ENCODE measurements around the gene UBE2C. TPM values are rescaled to one million over a fixed set of nuclear protein-coding genes. Genes with fewer than 3 reads are reported as not detected.

The UBE2C gene
- total RNA-seq, 1 experiment from 2014 or later: 249 TPM

Other genes starting within 250 kb of the UBE2C start
- not detected in 2 replicates for gene WFDC8, start 233.4 kb upstream of the UBE2C start, total RNA-seq (2021)
- gene WFDC10A, start 182.9 kb upstream of the UBE2C start, total RNA-seq (2021): not detected in 2 replicates
- not detected in 2 replicates for gene WFDC9, start 181.4 kb upstream of the UBE2C start, total RNA-seq (2021)
- gene WFDC11, start 142.4 kb upstream of the UBE2C start, total RNA-seq (2021): not detected in 2 replicates
- not detected in 2 replicates for gene WFDC13, start 110.6 kb upstream of the UBE2C start, total RNA-seq (2021)
- not detected in 2 replicates for gene WFDC10B, start 107.6 kb upstream of the UBE2C start, total RNA-seq (2021)
- gene SPINT4, start 90.3 kb upstream of the UBE2C start, total RNA-seq (2021): not detected in 2 replicates
- gene WFDC3, start 20.8 kb upstream of the UBE2C start, total RNA-seq (2021): 0.63 TPM in 1 of 2 replicates, not detected in the other
- gene DNTTIP1, start 20.7 kb upstream of the UBE2C start, total RNA-seq (2021): 44.6 and 45.9 TPM in 2 replicates
- not detected in 2 replicates for gene TNNC2, start 14.7 kb downstream of the UBE2C start, total RNA-seq (2021)
- 3.1 and 7.3 TPM in 2 replicates for gene SNX21, start 21.2 kb downstream of the UBE2C start, total RNA-seq (2021)
- gene ACOT8, start 44.7 kb downstream of the UBE2C start, total RNA-seq (2021): 16.9 and 19.8 TPM in 2 replicates
- 2.6 TPM in 2 replicates for gene ZSWIM3, start 45.0 kb downstream of the UBE2C start, total RNA-seq (2021)
- 13.2 and 14.3 TPM in 2 replicates for gene ZSWIM1, start 68.6 kb downstream of the UBE2C start, total RNA-seq (2021)
- gene SPATA25, start 75.0 kb downstream of the UBE2C start, total RNA-seq (2021): 1.9 and 2.0 TPM in 2 replicates
- 3.2 and 3.3 TPM in 2 replicates for gene NEURL2, start 78.6 kb downstream of the UBE2C start, total RNA-seq (2021)
- gene CTSA, start 78.7 kb downstream of the UBE2C start, total RNA-seq (2021): 76.7 and 83.5 TPM in 2 replicates
- 58.3 and 62.8 TPM in 2 replicates for gene PLTP, start 99.5 kb downstream of the UBE2C start, total RNA-seq (2021)
- gene PCIF1, start 122.0 kb downstream of the UBE2C start, total RNA-seq (2021): 47.5 and 55.8 TPM in 2 replicates
- gene ZNF335, start 159.6 kb downstream of the UBE2C start, total RNA-seq (2021): 31.9 and 32.9 TPM in 2 replicates
- 2.4 and 2.8 TPM in 2 replicates for gene MMP9, start 196.3 kb downstream of the UBE2C start, total RNA-seq (2021)
- 20.0 and 20.9 TPM in 2 replicates for gene SLC12A5, start 216.6 kb downstream of the UBE2C start, total RNA-seq (2021)

Measured in A673 (cell line).